ENCODE results near the gene MAML2. TPM values are rescaled to one million over a fixed set of nuclear protein-coding genes. Genes with fewer than 3 reads are reported as not detected.

MAML2 gene
- 31.5 TPM for total RNA-seq
- long read RNA-seq, transcript MAML2-202 (4 exons, 3,154 nt): major isoform, 8 of 47 reads
- long read RNA-seq, partial matches to known transcripts: 2 of 47 reads
- long read RNA-seq, other reads (novel, unspliced or antisense): 37 of 47 reads

DNA sequence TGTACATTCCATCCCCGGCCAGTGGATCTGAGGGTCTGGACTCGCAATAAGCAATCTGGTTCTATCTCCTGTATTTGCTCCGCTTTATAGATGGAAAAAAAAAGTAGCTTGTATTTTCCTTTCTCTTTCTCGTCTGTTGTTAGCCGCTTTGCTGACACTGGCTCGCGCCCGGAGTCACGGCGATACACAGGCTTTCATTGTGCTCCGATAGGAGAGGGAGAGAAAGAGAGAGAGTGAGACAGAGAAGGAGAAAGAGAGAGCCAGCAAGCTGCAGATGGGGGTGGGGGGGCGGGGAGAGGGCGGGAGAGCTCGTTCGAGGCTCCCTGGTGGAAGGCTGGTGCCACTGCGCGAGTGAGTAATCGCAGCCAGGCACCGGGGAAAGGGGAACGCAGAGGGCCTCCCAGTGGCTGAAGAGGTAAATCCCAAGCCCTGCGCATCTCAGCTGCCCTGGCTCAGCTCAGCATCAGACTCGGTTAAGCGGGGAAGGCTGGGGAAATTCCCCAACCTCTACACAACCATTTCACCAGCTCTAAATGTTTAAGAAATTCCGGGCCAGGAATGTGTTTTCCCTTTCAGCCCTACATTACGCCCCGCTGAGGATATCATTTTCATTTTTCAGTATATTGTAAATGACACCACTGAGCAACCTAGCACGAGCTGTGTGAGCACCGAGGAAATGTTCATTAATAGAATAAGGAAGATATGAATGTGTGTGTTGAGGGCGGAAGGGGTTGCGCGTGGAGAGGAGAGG is at the start of gene MAML2:
Gene MAML2 (minus strand): TSS at position 235 of the 751 bp plus-strand sequence. CDS start 1,300 bp downstream, outside the sequence.
- Histone ChIP-seq H3K27ac (peak within 1 kb of the TSS; percentile 85), H3K4me3 (peak within 1 kb of the TSS; percentile 82), H3K36me3 (no peaks in the 10 kb centered on the region), H3K4me1 (peaks cover 31% of the 10 kb centered on the region), H3K9me3 (no peaks in the 10 kb centered on the region), H3K27me3 (ENCODE audit: low read depth) (no peaks in the 10 kb centered on the region)
- ATAC-seq (peak; percentile 92 to 96), DNase-seq (peak; percentile 94)
- intact Hi-C loops (cut with DNase I): loop anchor here (10.0 kb wide), 1 partner anchor 288 kb away; no protein-coding TSS in a partner anchor
- TF ChIP-seq, protein P1, sequence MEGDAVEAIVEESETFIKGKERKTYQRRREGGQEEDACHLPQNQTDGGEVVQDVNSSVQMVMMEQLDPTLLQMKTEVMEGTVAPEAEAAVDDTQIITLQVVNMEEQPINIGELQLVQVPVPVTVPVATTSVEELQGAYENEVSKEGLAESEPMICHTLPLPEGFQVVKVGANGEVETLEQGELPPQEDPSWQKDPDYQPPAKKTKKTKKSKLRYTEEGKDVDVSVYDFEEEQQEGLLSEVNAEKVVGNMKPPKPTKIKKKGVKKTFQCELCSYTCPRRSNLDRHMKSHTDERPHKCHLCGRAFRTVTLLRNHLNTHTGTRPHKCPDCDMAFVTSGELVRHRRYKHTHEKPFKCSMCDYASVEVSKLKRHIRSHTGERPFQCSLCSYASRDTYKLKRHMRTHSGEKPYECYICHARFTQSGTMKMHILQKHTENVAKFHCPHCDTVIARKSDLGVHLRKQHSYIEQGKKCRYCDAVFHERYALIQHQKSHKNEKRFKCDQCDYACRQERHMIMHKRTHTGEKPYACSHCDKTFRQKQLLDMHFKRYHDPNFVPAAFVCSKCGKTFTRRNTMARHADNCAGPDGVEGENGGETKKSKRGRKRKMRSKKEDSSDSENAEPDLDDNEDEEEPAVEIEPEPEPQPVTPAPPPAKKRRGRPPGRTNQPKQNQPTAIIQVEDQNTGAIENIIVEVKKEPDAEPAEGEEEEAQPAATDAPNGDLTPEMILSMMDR (IDR thresholded peaks at IDR 0.05): peak; percentile 96

- Histone ChIP-seq H3K27me3 (ENCODE audit: low read depth) (no peaks in the 10 kb centered on the region), H3K27ac (no peak overlapping the region), H3K4me1 (peaks cover 28% of the 10 kb centered on the region), H3K4me3 (no peak overlapping the region), H3K36me3 (no peaks in the 10 kb centered on the region), H3K9me3 (no peaks in the 10 kb centered on the region)
- ATAC-seq (no peak), DNase-seq (no peak)
- TF ChIP-seq, protein P1 (IDR thresholded peaks at IDR 0.05): no peak
- intact Hi-C loops (cut with DNase I): no loop called here
Observed at GRCh38 chr11:96391698-96392307, 48.8 kb upstream of the MAML2 start.

DNA sequence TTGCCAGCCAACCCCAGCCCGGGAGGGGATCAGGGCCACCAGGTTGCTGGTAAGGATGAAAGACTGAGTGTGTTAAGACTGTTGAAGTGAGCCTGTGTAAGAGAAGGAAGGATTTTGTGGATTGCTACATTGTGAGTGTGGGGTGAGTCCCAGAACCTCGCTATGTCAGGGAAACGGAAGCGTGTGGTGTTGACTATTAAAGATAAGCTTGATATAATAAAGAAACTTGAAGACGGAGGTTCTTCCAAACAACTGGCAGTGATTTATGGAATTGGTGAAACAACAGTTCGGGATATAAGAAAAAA is 47.4 kb upstream of the MAML2 start:
- H3K4me1 ChIP-seq: peaks cover 28% of the 10 kb centered on the region
- intact Hi-C loops (cut with DNase I): no loop called here
- DNase-seq (no peak), ATAC-seq (peak; percentile 20 to 26)
- H3K27me3 ChIP-seq (ENCODE audit: low read depth): no peaks in the 10 kb centered on the region
- no peaks in the 10 kb centered on the region for H3K36me3 ChIP-seq
- H3K4me3 ChIP-seq: peak overlapping the region; percentile 88
- no peaks in the 10 kb centered on the region for H3K9me3 ChIP-seq
- TF ChIP-seq, protein P1 (IDR thresholded peaks at IDR 0.05): no peak
- peak overlapping the region; percentile 91 for H3K27ac ChIP-seq

DNA sequence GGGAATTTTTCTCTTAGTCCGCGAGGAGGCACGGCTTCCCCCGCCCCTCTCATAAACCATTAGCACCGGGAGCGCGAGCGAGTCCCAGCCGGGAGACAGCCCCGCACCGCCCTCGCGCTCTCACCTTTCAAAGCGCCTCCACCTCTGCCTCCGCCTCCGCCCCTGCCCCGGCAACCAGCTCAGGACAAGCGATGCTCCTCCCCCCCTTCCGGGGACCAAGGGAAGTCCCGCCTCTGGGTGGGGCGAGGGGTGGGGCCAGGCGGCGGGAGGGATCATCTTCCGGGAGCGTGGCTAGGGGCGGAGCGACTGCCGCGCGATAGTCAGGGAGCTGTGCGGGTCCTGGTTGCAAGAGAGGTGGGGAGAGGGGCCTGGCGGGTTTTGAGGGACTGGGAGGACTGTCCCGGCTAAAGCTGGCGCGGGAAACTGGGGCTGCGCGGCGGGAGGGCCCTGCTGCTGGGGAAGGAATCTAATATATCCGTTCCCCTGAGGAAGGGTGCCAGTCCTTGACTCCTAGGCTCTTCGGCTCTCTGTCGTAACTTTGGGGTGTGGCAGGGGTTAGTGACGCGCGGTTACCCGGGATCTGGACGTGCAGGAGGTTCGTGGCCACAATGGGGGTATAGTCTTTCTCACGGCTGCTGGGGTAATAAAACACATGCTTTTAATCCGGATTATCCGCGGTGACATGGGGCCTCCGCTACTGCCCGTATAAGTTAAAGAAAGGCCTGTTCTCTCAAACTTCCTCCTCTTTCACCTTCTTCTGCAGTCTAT is 46.9 kb upstream of the MAML2 start, which contains the start of the genes CCDC82 and JRKL:
Gene CCDC82 (minus strand): TSS at position 193 of the 768 bp plus-strand sequence. CDS start 5,165 bp downstream, outside the sequence.
Gene JRKL (plus strand): TSS at position 294 of the 768 bp plus-strand sequence. CDS start 637 bp downstream, outside the sequence.
- intact Hi-C loops (cut with DNase I): no loop called here
- no peaks in the 10 kb centered on the region for H3K36me3 ChIP-seq
- H3K27me3 ChIP-seq (ENCODE audit: low read depth): no peaks in the 10 kb centered on the region
- H3K4me1 ChIP-seq: peaks cover 28% of the 10 kb centered on the region
- DNase-seq: peak; percentile 97
- peak within 1 kb of the TSS; percentile 88 for H3K4me3 ChIP-seq
- TF ChIP-seq, protein P1 (IDR thresholded peaks at IDR 0.05): no peak
- peak within 1 kb of the TSS; percentile 91 for H3K27ac ChIP-seq
- ATAC-seq: peak; percentile 100
- H3K9me3 ChIP-seq: no peaks in the 10 kb centered on the region
